H9 (cell line): ENCODE measurements around the gene OR6K6. TPM values are rescaled to one million over a fixed set of nuclear protein-coding genes. Genes with fewer than 3 reads are reported as not detected.
A peak's percentile ranks its signal among the peaks of the same experiment; 100 is the strongest.

Experiments
- DNase-seq: peaks from one replicate; pipeline ENCODE4 v3.0.0-alpha.2; 2017
- H2AFZ ChIP-seq: one replicate; pipeline ENCODE4 v1.6.1; 2013; ENCODE audit warnings: mild to moderate bottlenecking, low read length, control low read depth, moderate library complexity
- H2AK5ac ChIP-seq: 2 replicates; pipeline ENCODE4 v1.6.1; 2013; ENCODE audit warnings: low read length, control low read depth, mixed read lengths; ENCODE audit not compliant: insufficient read length
- H2BK120ac ChIP-seq: one replicate; pipeline ENCODE4 v1.6.1; 2013; ENCODE audit warnings: low read depth, mild to moderate bottlenecking, low read length, control low read depth, inconsistent platforms; ENCODE audit not compliant: poor library complexity, severe bottlenecking
- H2BK12ac ChIP-seq: 2 replicates; pipeline ENCODE4 v1.6.1; 2013; ENCODE audit warnings: low read length, control low read depth, mixed read lengths, low read depth; ENCODE audit not compliant: insufficient read length
- H2BK15ac ChIP-seq: 2 replicates; pipeline ENCODE4 v1.6.1; 2013; ENCODE audit warnings: low read depth, low read length, control low read depth
- H2BK20ac ChIP-seq: one replicate; pipeline ENCODE4 v1.6.1; 2013; ENCODE audit warnings: low read depth, mild to moderate bottlenecking, low read length, control low read depth, inconsistent platforms; ENCODE audit not compliant: poor library complexity, severe bottlenecking
- H2BK5ac ChIP-seq: 2 replicates; pipeline ENCODE4 v1.6.1; 2013; ENCODE audit warnings: low read length, control low read depth, mixed read lengths; ENCODE audit not compliant: insufficient read length
- H3K14ac ChIP-seq: 2 replicates; pipeline ENCODE4 v1.6.1; 2013; ENCODE audit warnings: low read length, control low read depth; ENCODE audit not compliant: insufficient read depth
- H3K18ac ChIP-seq: 2 replicates; pipeline ENCODE4 v1.6.1; 2013; ENCODE audit warnings: low read depth, mild to moderate bottlenecking, mixed read lengths, low read length, control low read depth; ENCODE audit not compliant: insufficient read length
- H3K23ac ChIP-seq: 2 replicates; pipeline ENCODE4 v1.6.1; 2013; ENCODE audit warnings: low read length, control low read depth, mixed read lengths, low read depth; ENCODE audit not compliant: insufficient read length
- H3K23me2 ChIP-seq: 2 replicates; pipeline ENCODE4 v1.6.1; 2013; ENCODE audit warnings: low read depth, mild to moderate bottlenecking, mixed read lengths, low read length, control low read depth; ENCODE audit not compliant: insufficient read length, poor library complexity, severe bottlenecking
- H3K27ac ChIP-seq: 2 replicates; pipeline ENCODE4 v1.5.1; 2013; ENCODE audit warnings: low read length, control low read depth, mixed read lengths, low read depth; ENCODE audit not compliant: insufficient read length
- H3K27me3 ChIP-seq: 2 replicates; pipeline ENCODE4 v1.6.1; 2013; ENCODE audit warnings: low read length, control low read depth, inconsistent platforms; ENCODE audit not compliant: insufficient read depth
- H3K4ac ChIP-seq: 2 replicates; pipeline ENCODE4 v1.6.1; 2013; ENCODE audit warnings: low read depth, mild to moderate bottlenecking, control low read depth, inconsistent platforms, low read length, moderate library complexity
- H3K4me1 ChIP-seq: 2 replicates; pipeline ENCODE4 v1.6.1; 2013; ENCODE audit warnings: low read length, control low read depth, inconsistent platforms; ENCODE audit not compliant: insufficient read depth
- H3K4me2 ChIP-seq: 2 replicates; pipeline ENCODE4 v1.6.1; 2013; ENCODE audit warnings: low read length, control low read depth, mixed read lengths; ENCODE audit not compliant: insufficient read length, insufficient read depth
- H3K56ac ChIP-seq: 2 replicates; pipeline ENCODE4 v1.6.1; 2013; ENCODE audit warnings: low read depth, mild to moderate bottlenecking, mixed read lengths, low read length, control low read depth; ENCODE audit not compliant: insufficient read length
- H3K79me1 ChIP-seq: 2 replicates; pipeline ENCODE4 v1.6.1; 2013; ENCODE audit warnings: low read depth, mild to moderate bottlenecking, moderate library complexity, low read length, control low read depth, inconsistent platforms; ENCODE audit not compliant: insufficient read depth, poor library complexity, severe bottlenecking
- H3K79me2 ChIP-seq: 2 replicates; pipeline ENCODE4 v1.6.1; 2013; ENCODE audit warnings: low read length, control low read depth, inconsistent platforms; ENCODE audit not compliant: insufficient read depth
- H3K9ac ChIP-seq: 2 replicates; pipeline ENCODE4 v1.6.1; 2013; ENCODE audit warnings: low read length, control low read depth, mixed read lengths; ENCODE audit not compliant: insufficient read length; ENCODE audit errors: extremely low read depth
- H3K9me3 ChIP-seq: one replicate; pipeline ENCODE4 v1.6.1; 2013; ENCODE audit warnings: low read depth, low read length, inconsistent platforms; ENCODE audit not compliant: control insufficient read depth
- H3T11ph ChIP-seq: one replicate; pipeline ENCODE4 v1.6.1; 2013; ENCODE audit warnings: mild to moderate bottlenecking, low read length, control low read depth, inconsistent platforms
- H4K20me1 ChIP-seq: one replicate; pipeline ENCODE4 v1.6.1; 2013; ENCODE audit not compliant: control insufficient read depth, insufficient read length, insufficient read depth
- H4K5ac ChIP-seq: 2 replicates; pipeline ENCODE4 v1.6.1; 2013; ENCODE audit warnings: low read depth, mild to moderate bottlenecking, mixed read lengths, low read length, control low read depth; ENCODE audit not compliant: insufficient read length
- H4K8ac ChIP-seq: replicated peaks from 2 replicates; pipeline ENCODE4 v1.6.1; 2013; ENCODE audit warnings: low read length, control low read depth, mixed read lengths, low read depth; ENCODE audit not compliant: insufficient read length
- H4K91ac ChIP-seq: 2 replicates; pipeline ENCODE4 v1.6.1; 2013; ENCODE audit warnings: low read depth, mild to moderate bottlenecking, moderate library complexity, mixed read lengths, low read length, control low read depth; ENCODE audit not compliant: insufficient read length
- H3K27ac Mint-ChIP-seq, 3 experiments: 2 replicates in 2 of 3; 3 replicates in 1 of 3; pipeline ENCODE4 v1.8.0; 2020 to 2021; ENCODE audit warnings: mixed read lengths in 3 of 3, mild to moderate bottlenecking in 1 of 3, moderate library complexity in 1 of 3
- H3K27me3 Mint-ChIP-seq: 2 replicates; pipeline ENCODE4 v1.8.0; 2021; ENCODE audit warnings: low read depth, mild to moderate bottlenecking, moderate library complexity, mixed read lengths
- H3K36me3 Mint-ChIP-seq, 3 experiments: 2 replicates in 2 of 3; 3 replicates in 1 of 3; pipeline ENCODE4 v1.8.0; 2020 to 2021; ENCODE audit warnings: low read depth in 3 of 3, mixed read lengths in 3 of 3; ENCODE audit not compliant: insufficient read depth in 1 of 3
- H3K4me1 Mint-ChIP-seq, 2 experiments: 2 replicates each; pipeline ENCODE4 v1.8.0; 2020; ENCODE audit warnings: mixed read lengths in 2 of 2
- H3K4me3 Mint-ChIP-seq, 2 experiments: 2 replicates in 1 of 2; 3 replicates in 1 of 2; pipeline ENCODE4 v1.8.0; 2020 to 2021; ENCODE audit warnings: mild to moderate bottlenecking in 2 of 2, mixed read lengths in 2 of 2, moderate library complexity in 1 of 2
- H3K9me3 Mint-ChIP-seq, 2 experiments: 2 replicates in 1 of 2; 3 replicates in 1 of 2; pipeline ENCODE4 v1.8.0; 2020; ENCODE audit warnings: mild to moderate bottlenecking in 2 of 2, mixed read lengths in 2 of 2, moderate library complexity in 1 of 2
- CTCF ChIP-seq: fragments of 200-600 bp; sonication (generic); conservative IDR thresholded peaks from 3 replicates; pipeline ENCODE4 v1.8.0; 2021; ENCODE audit warnings: antibody characterized with exemption, mild to moderate bottlenecking
- WGBS: extraction: QIAGEN DNeasy Blood & Tissue Kit; methylation state at CpG from one replicate; pipeline ENCODE4 v1.1.7; 2013; ENCODE audit warnings: missing lambda C conversion rate, low lambda C conversion rate, mixed read lengths; ENCODE audit not compliant: insufficient read length; ENCODE audit errors: extremely low coverage; 5-methylcytosine and 5-hydroxymethylcytosine counted together
- total RNA-seq: library from RNA; stranded (reverse); gene quantifications from 2 replicates; pipeline ENCODE4 v1.2.1, GENCODE V29; 2021

Gene OR6K6
- total RNA-seq, 1 experiment from 2014 or later, result not detected

- no peaks in the 10 kb centered on the region for H3K9me3 Mint-ChIP-seq
- Histone ChIP-seq H3K27me3 (no peaks in the 10 kb centered on the region), H3K4me2 (no peak overlapping the region), H4K20me1 (no peaks in the 10 kb centered on the region), H3K27ac (no peak overlapping the region), H3K56ac (no peak overlapping the region), H3K4me1 (no peaks in the 10 kb centered on the region), H4K5ac (no peak overlapping the region), H3K14ac (no peak overlapping the region), H2BK12ac (no peak overlapping the region), H4K8ac (no peak overlapping the region), H2BK5ac (no peak overlapping the region), H2BK120ac (no peak overlapping the region), H3K79me1 (no peaks in the 10 kb centered on the region), H3K4ac (no peak overlapping the region), H2AFZ (no peak overlapping the region), H3K9ac (no peak overlapping the region), H3K9me3 (no peaks in the 10 kb centered on the region), H2AK5ac (no peak overlapping the region), H3K79me2 (no peaks in the 10 kb centered on the region), H3K23me2 (no peaks in the 10 kb centered on the region), H4K91ac (no peak overlapping the region), H2BK20ac (no peak overlapping the region), H3K23ac (no peak overlapping the region), H3K18ac (no peak overlapping the region), H2BK15ac (no peak overlapping the region), H3T11ph (no peak overlapping the region)
- DNase-seq, result no peak
- H3K27ac Mint-ChIP-seq, result no peak overlapping the region
- no peak overlapping the region for H3K4me3 Mint-ChIP-seq
- no peaks in the 10 kb centered on the region; the same call in 1 of the 2 replicates for H3K27me3 Mint-ChIP-seq
- TF ChIP-seq CTCF, result 0 out of 3 replicates have a peak, but pooled peaks have one; percentile 20
- no peaks in the 10 kb centered on the region for H3K36me3 Mint-ChIP-seq
- no peaks in the 10 kb centered on the region for H3K4me1 Mint-ChIP-seq
- no CpG with 5 or more reads among the region's 1 CpG for WGBS
Observed at GRCh38 chr1:158714754-158715153, 39.8 kb upstream of the OR6K6 start.
